Measurements from ENCODE around the gene FUCA2.

Gene FUCA2

DNA sequence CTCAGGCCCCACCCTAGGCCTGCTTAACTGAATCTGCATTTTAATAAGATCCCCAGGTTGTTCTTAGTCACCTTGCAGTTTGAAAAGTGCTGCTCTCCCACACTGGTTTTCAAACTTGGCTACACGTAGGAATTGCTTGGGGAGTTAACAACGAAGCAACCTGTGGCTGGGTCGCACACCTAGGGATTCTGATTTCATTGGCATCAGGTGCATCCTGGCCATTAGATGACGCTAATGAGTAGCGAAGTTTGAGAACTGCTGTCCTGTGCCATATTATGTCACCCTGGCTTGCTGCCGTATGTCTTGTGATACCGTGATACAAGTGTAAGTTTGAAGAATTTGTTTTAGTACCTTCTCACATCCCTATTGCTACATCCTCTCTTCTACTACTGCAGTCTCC lies 28.2 kb upstream of the FUCA2 start:
- no peak for TF ChIP-seq EZH2phosphoT487 (IDR thresholded peaks at IDR 0.05; ENCODE audit: low read length)
- no peak for TF ChIP-seq CTCF (IDR thresholded peaks at IDR 0.05; ENCODE audit: low read length)
- TF ChIP-seq EZH2 (optimal IDR thresholded peaks at IDR 0.05; ENCODE audit: low read depth, low read length): no peak
- Histone ChIP-seq H4K20me1 (ENCODE audit: insufficient read depth, low read length) (no peaks in the 10 kb centered on the region), H3K4me3 (ENCODE audit: low read length) (no peak overlapping the region), H3K27me3 (replicated peaks; ENCODE audit: insufficient read depth, low read length) (no peaks in the 10 kb centered on the region), H3K79me2 (ENCODE audit: low read length) (no peaks in the 10 kb centered on the region), H3F3A (ENCODE audit: insufficient read depth, low read length) (no peaks in the 10 kb centered on the region), H3K9ac (ENCODE audit: low read length) (no peak overlapping the region), H3K27ac (ENCODE audit: low read length) (no peak overlapping the region), H3K4me2 (ENCODE audit: low read depth, low read length) (no peak overlapping the region), H3K9me3 (replicated peaks; ENCODE audit: insufficient read depth, low read length) (no peaks in the 10 kb centered on the region), H3K4me1 (ENCODE audit: low read length) (peaks cover 9% of the 10 kb centered on the region; the same call in 1 of the 2 replicates), H2AFZ (ENCODE audit: low read length) (no peak overlapping the region), H3K9me2 (replicated peaks; ENCODE audit: insufficient read depth, low read length) (no peaks in the 10 kb centered on the region), H3K36me3 (replicated peaks; ENCODE audit: insufficient read depth, low read length) (no peaks in the 10 kb centered on the region)
- no peak for DNase-seq

GRCh38 chr6:143539106-143539505 lies 27.6 kb upstream of the FUCA2 start:
- no peak overlapping the region for H3K4me3 ChIP-seq (ENCODE audit: low read length)
- no peak for TF ChIP-seq EZH2phosphoT487 (IDR thresholded peaks at IDR 0.05; ENCODE audit: low read length)
- no peak for TF ChIP-seq CTCF (IDR thresholded peaks at IDR 0.05; ENCODE audit: low read length)
- TF ChIP-seq EZH2 (optimal IDR thresholded peaks at IDR 0.05; ENCODE audit: low read depth, low read length): no peak
- no peak overlapping the region for H3K9ac ChIP-seq (ENCODE audit: low read length)
- H3K9me2 ChIP-seq (replicated peaks; ENCODE audit: insufficient read depth, low read length): no peaks in the 10 kb centered on the region
- no peaks in the 10 kb centered on the region for H3K27me3 ChIP-seq (replicated peaks; ENCODE audit: insufficient read depth, low read length)
- no peak overlapping the region; the same call in 1 of the 2 replicates for H3K4me2 ChIP-seq (ENCODE audit: low read depth, low read length)
- no peaks in the 10 kb centered on the region for H3K36me3 ChIP-seq (replicated peaks; ENCODE audit: insufficient read depth, low read length)
- DNase-seq: no peak
- no peaks in the 10 kb centered on the region for H3K9me3 ChIP-seq (replicated peaks; ENCODE audit: insufficient read depth, low read length)
- H2AFZ ChIP-seq (ENCODE audit: low read length): no peak overlapping the region
- peaks cover 9% of the 10 kb centered on the region; the same call in 1 of the 2 replicates for H3K4me1 ChIP-seq (ENCODE audit: low read length)
- H3K27ac ChIP-seq (ENCODE audit: low read length): no peak overlapping the region
- no peaks in the 10 kb centered on the region for H3F3A ChIP-seq (ENCODE audit: insufficient read depth, low read length)
- H4K20me1 ChIP-seq (ENCODE audit: insufficient read depth, low read length): no peaks in the 10 kb centered on the region
- no peaks in the 10 kb centered on the region for H3K79me2 ChIP-seq (ENCODE audit: low read length)

DNA sequence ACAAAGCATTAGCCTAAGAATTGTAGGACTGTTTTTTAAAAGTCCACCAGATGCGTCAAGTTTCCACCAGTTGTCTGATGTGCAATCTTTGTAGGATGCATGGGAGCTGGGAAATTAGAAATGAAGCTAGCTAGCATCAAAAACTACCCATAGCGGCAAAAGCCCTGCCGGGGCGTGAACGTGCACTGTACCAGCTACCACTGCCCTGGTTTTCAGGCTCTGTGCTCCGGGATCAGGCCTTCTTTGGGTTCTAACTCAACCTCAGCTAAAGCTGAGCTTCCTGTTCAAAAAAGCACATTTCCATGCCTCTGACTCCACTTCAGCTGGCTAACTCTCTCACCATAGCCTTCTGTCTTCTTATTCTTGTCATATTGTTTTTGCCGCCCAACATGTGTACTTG lies 26.9 kb upstream of the FUCA2 start:
- H3K27me3 ChIP-seq (replicated peaks; ENCODE audit: insufficient read depth, low read length): no peaks in the 10 kb centered on the region

More for the DNA sequence above, 26.9 kb upstream of the FUCA2 start:
- Histone ChIP-seq H3K36me3 (replicated peaks; ENCODE audit: insufficient read depth, low read length) (no peaks in the 10 kb centered on the region), H3K9me2 (replicated peaks; ENCODE audit: insufficient read depth, low read length) (no peaks in the 10 kb centered on the region), H3K4me3 (ENCODE audit: low read length) (no peak overlapping the region), H4K20me1 (ENCODE audit: insufficient read depth, low read length) (no peaks in the 10 kb centered on the region), H3K9me3 (replicated peaks; ENCODE audit: insufficient read depth, low read length) (no peaks in the 10 kb centered on the region), H3K27ac (ENCODE audit: low read length) (no peak overlapping the region), H3K4me1 (ENCODE audit: low read length) (peaks cover 3% of the 10 kb centered on the region; the same call in 1 of the 2 replicates), H3K4me2 (ENCODE audit: low read depth, low read length) (no peak overlapping the region), H3K79me2 (ENCODE audit: low read length) (no peaks in the 10 kb centered on the region), H3K9ac (ENCODE audit: low read length) (no peak overlapping the region), H2AFZ (ENCODE audit: low read length) (no peak overlapping the region), H3F3A (ENCODE audit: insufficient read depth, low read length) (no peaks in the 10 kb centered on the region)
- no peak for DNase-seq
- TF ChIP-seq EZH2 (optimal IDR thresholded peaks at IDR 0.05; ENCODE audit: low read depth, low read length) (no peak), EZH2phosphoT487 (IDR thresholded peaks at IDR 0.05; ENCODE audit: low read length) (no peak), CTCF (IDR thresholded peaks at IDR 0.05; ENCODE audit: low read length) (no peak)
